Keratinocyte (primary cell): ENCODE data around the gene SLC8A1. TPM values are rescaled to one million over a fixed set of nuclear protein-coding genes. Genes with fewer than 3 reads are reported as not detected.

ENCODE experiments used
- DNase-seq: peaks from one replicate; pipeline ENCODE4 v3.0.0-alpha.2; 2011; ENCODE audit warnings: low read depth, missing footprints, low spot score
- FAIRE-seq: peaks from 2 replicates; lab custom pipeline; 2011; peaks lifted over from hg19 to GRCh38; lab: Jason Lieb, UNC
- H2AFZ ChIP-seq: 2 replicates; pipeline ENCODE4 v1.6.0; 2012; ENCODE audit warnings: low read length, control low read depth, inconsistent platforms; ENCODE audit not compliant: control insufficient read depth
- H3K27ac ChIP-seq: 2 replicates; pipeline ENCODE4 v1.5.1; 2011; ENCODE audit warnings: low read length; ENCODE audit not compliant: control insufficient read depth, insufficient read depth
- H3K27me3 ChIP-seq: 3 replicates; pipeline ENCODE4 v1.6.0; 2011; ENCODE audit warnings: low read length; ENCODE audit not compliant: control insufficient read depth, insufficient read depth; ENCODE audit errors: extremely low read depth
- H3K36me3 ChIP-seq, 2 experiments: 2 replicates in 1 of 2; 3 replicates in 1 of 2; pipeline ENCODE4 v1.5.1; 2011; ENCODE audit warnings: low read length in 2 of 2, mild to moderate bottlenecking in 1 of 2; ENCODE audit not compliant: control insufficient read depth in 2 of 2, insufficient read depth in 2 of 2; ENCODE audit errors: extremely low read depth in 1 of 2
- H3K4me1 ChIP-seq: 3 replicates; pipeline ENCODE4 v1.5.1; 2011; ENCODE audit warnings: low read length; ENCODE audit not compliant: control insufficient read depth, insufficient read depth; ENCODE audit errors: extremely low read depth
- H3K4me2 ChIP-seq: 3 replicates; pipeline ENCODE4 v1.6.0; 2011; ENCODE audit warnings: low read depth, low read length; ENCODE audit not compliant: control insufficient read depth, insufficient read depth; ENCODE audit errors: extremely low read depth
- H3K4me3 ChIP-seq, 3 experiments: fragments of 200-600 bp in 1 of 3; sonication (generic) in 1 of 3; 2 replicates in 2 of 3; 3 replicates in 1 of 3; pipeline ENCODE4 v1.5.1; 2011 to 2016; ENCODE audit warnings: low read length in 3 of 3, mild to moderate bottlenecking in 3 of 3, control low read depth in 2 of 3, inconsistent platforms in 1 of 3, low read depth in 1 of 3, mixed read lengths in 1 of 3, mixed run types in 1 of 3, moderate library complexity in 1 of 3; ENCODE audit not compliant: control insufficient read depth in 2 of 3, insufficient read depth in 2 of 3; ENCODE audit errors: extremely low read depth in 1 of 3
- H3K79me2 ChIP-seq: 2 replicates; pipeline ENCODE4 v1.6.0; 2012; ENCODE audit warnings: low read length; ENCODE audit not compliant: control insufficient read depth, insufficient read depth
- H3K9ac ChIP-seq: 3 replicates; pipeline ENCODE4 v1.6.0; 2011; ENCODE audit warnings: low read length; ENCODE audit not compliant: control insufficient read depth, insufficient read depth; ENCODE audit errors: extremely low read depth
- H3K9me1 ChIP-seq: 3 replicates; pipeline ENCODE4 v1.6.0; 2011; ENCODE audit warnings: low read length; ENCODE audit not compliant: control insufficient read depth, insufficient read depth; ENCODE audit errors: extremely low read depth
- H3K9me3 ChIP-seq: 2 replicates; pipeline ENCODE4 v1.5.1; 2012; ENCODE audit warnings: low read depth, low read length; ENCODE audit not compliant: control insufficient read depth
- H4K20me1 ChIP-seq: 3 replicates; pipeline ENCODE4 v1.6.0; 2011; ENCODE audit warnings: low read length; ENCODE audit not compliant: control insufficient read depth, insufficient read depth; ENCODE audit errors: extremely low read depth
- EZH2 ChIP-seq: IDR thresholded peaks from one replicate; pipeline ENCODE4 v1.6.1; 2012; ENCODE audit warnings: inconsistent platforms, mild to moderate bottlenecking, low read length, moderate library complexity
- dilution Hi-C: fragments of 300-500 bp; cut with MboI; formaldehyde crosslinking; loops from one replicate; pipeline ENCODE4 v1.7.0; 2020; ENCODE audit warnings: low sequenced_read_pairs; ENCODE audit not compliant: extremely low pct_ligation_motif_present
- polyA plus RNA-seq, 5 experiments: library from polyadenylated mRNA; depleted of rRNA in 3 of 5; stranded (reverse) in 3 of 5; stranded (forward) in 1 of 5; unstranded in 1 of 5; fragments of >200 nt; gene quantifications; 1 replicate in 1 of 5; 2 replicates in 3 of 5; 3 replicates in 1 of 5; pipeline versions ENCODE4 v1.2.1 to v1.2.3, GENCODE V29; 2011 to 2012; ENCODE audit warnings: missing spikeins in 2 of 5, low read depth in 1 of 5, low replicate concordance in 1 of 5
- TF ChIP-seq, protein P1 (sequence below), 3 experiments: IDR thresholded peaks in 1 of 3; conservative IDR thresholded peaks in 1 of 3; optimal IDR thresholded peaks in 1 of 3; 2 replicates in 2 of 3; 3 replicates in 1 of 3; pipeline versions ENCODE3 to v1.5.1; 2011; ENCODE audit warnings: low read length in 3 of 3, mild to moderate bottlenecking in 3 of 3, moderate library complexity in 2 of 3, control low read depth in 1 of 3, inconsistent platforms in 1 of 3; ENCODE audit not compliant: insufficient read depth in 2 of 3; ENCODE audit errors: extremely low read depth in 1 of 3

Gene SLC8A1
- polyA plus RNA-seq, 1 donor (not counting 4 experiments of a cell fraction or from before 2014, with no cell fraction given), result 2.7 TPM

DNA sequence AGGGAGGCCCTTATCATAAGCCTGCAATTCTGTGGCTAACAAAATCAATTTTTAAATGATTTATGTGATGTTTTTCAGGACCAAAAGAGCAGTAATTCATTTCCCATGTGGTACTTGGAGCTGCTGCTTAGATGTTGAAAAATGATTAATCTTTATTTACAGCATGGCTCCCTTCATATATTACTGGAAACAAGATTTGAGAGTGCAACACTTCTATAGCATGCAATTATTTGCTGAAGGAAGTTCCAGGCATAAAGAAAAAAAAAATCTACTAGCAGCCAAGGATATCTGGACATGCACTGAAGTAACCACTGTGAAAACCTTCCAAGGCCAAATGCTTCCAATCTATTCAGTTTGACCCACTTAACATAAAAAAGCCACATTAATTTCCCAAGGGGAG lies 186.3 kb downstream of the SLC8A1 start:
- no peak for FAIRE-seq
- no peak overlapping the region for H3K9ac ChIP-seq
- no peak for DNase-seq
- no peaks in the 10 kb centered on the region for H3K79me2 ChIP-seq
- H2AFZ ChIP-seq, result no peak overlapping the region
- no peaks in the 10 kb centered on the region for H3K9me3 ChIP-seq
- no peak overlapping the region for H3K4me3 ChIP-seq
- H3K9me1 ChIP-seq, result no peaks in the 10 kb centered on the region
- no peaks in the 10 kb centered on the region for H3K4me1 ChIP-seq
- H3K27me3 ChIP-seq, result no peaks in the 10 kb centered on the region
- TF ChIP-seq, protein P1, sequence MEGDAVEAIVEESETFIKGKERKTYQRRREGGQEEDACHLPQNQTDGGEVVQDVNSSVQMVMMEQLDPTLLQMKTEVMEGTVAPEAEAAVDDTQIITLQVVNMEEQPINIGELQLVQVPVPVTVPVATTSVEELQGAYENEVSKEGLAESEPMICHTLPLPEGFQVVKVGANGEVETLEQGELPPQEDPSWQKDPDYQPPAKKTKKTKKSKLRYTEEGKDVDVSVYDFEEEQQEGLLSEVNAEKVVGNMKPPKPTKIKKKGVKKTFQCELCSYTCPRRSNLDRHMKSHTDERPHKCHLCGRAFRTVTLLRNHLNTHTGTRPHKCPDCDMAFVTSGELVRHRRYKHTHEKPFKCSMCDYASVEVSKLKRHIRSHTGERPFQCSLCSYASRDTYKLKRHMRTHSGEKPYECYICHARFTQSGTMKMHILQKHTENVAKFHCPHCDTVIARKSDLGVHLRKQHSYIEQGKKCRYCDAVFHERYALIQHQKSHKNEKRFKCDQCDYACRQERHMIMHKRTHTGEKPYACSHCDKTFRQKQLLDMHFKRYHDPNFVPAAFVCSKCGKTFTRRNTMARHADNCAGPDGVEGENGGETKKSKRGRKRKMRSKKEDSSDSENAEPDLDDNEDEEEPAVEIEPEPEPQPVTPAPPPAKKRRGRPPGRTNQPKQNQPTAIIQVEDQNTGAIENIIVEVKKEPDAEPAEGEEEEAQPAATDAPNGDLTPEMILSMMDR (optimal IDR thresholded peaks at IDR 0.05 in 1 of 3, IDR thresholded peaks at IDR 0.05 in 1 of 3, conservative IDR thresholded peaks at IDR 0.05 in 1 of 3; ENCODE audit: extremely low read depth in 1 of 3, insufficient read depth in 2 of 3, low read length in 3 of 3), result no peak
- no peak for TF ChIP-seq EZH2
- dilution Hi-C loops, result no loop called here
- no peaks in the 10 kb centered on the region for H3K36me3 ChIP-seq
- H3K4me2 ChIP-seq, result no peak overlapping the region
- H4K20me1 ChIP-seq, result no peaks in the 10 kb centered on the region
- no peak overlapping the region for H3K27ac ChIP-seq

DNA sequence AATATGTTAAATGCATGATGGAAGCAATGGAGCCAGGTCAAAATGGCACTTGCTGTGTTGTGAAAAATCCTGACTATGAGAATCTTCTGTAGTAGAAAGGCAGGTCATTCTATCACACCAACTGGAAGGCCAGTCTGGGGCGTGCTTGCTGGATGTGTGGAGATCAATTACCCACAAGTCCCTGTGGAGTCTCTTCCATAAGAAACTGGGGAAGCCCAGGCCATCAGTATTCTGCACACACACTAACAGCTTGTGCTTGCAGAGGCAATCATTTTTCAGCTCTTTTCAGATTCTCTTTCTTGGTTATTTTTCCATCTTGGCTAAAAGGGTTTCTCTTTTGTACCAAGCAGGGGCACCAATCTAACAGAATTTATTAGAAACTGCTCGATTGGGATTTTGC lies 190.8 kb downstream of the SLC8A1 start:
- TF ChIP-seq, protein P1 (optimal IDR thresholded peaks at IDR 0.05 in 1 of 3, IDR thresholded peaks at IDR 0.05 in 1 of 3, conservative IDR thresholded peaks at IDR 0.05 in 1 of 3; ENCODE audit: extremely low read depth in 1 of 3, insufficient read depth in 2 of 3, low read length in 3 of 3), result no peak
- TF ChIP-seq EZH2, result no peak
- dilution Hi-C loops, result no loop called here
- no peaks in the 10 kb centered on the region for H3K27me3 ChIP-seq
- FAIRE-seq (no peak), DNase-seq (no peak)
- no peaks in the 10 kb centered on the region for H3K36me3 ChIP-seq
- no peak overlapping the region for H3K4me3 ChIP-seq
- H3K4me1 ChIP-seq, result peaks cover 4% of the 10 kb centered on the region
- H2AFZ ChIP-seq, result no peak overlapping the region
- no peaks in the 10 kb centered on the region for H4K20me1 ChIP-seq
- H3K4me2 ChIP-seq, result no peak overlapping the region
- H3K9ac ChIP-seq, result no peak overlapping the region
- H3K79me2 ChIP-seq, result no peaks in the 10 kb centered on the region
- no peaks in the 10 kb centered on the region for H3K9me3 ChIP-seq
- no peak overlapping the region for H3K27ac ChIP-seq
- no peaks in the 10 kb centered on the region for H3K9me1 ChIP-seq
